Loucy (cell line): ENCODE results near the gene ELL2.
"Not testable (repeated sequence)": the region's sequence is repeated elsewhere in the genome, so short reads cannot be mapped to it uniquely, and the experiment has no call there.

ENCODE experiments used
- EZH2phosphoT487 ChIP-seq: fragments of 200-600 bp; IDR thresholded peaks from 2 replicates; pipeline ENCODE4 v1.6.1; 2018; ENCODE audit warnings: antibody characterized with exemption, mild to moderate bottlenecking, moderate library complexity, borderline replicate concordance
- TF ChIP-seq, protein P1 (sequence below): fragments of 200-600 bp; sonication (generic); conservative IDR thresholded peaks from 2 replicates; pipeline ENCODE4 v1.5.1; 2014; ENCODE audit warnings: mild to moderate bottlenecking, antibody characterized with exemption, low read length

DNA sequence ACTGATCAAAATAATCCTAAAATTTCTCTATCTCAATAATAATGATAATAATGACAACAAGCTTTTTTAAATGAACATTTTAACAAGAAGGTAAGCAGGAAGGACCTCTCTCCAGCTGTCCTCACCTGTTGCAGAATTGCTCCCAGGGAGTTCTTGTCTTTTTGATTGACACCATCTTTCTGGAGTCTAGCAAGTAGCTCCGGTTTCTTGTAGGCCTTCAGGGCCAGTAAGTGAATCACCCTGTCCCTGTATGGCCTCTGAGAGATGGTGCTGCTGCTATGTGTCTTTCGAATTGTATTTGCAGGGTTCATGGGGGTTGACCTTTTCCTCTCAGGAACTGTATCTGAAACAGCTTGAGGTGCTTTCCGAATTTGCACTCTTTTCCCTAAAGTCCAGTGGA is 55.3 kb downstream of the ELL2 start:
- TF ChIP-seq, protein P1, sequence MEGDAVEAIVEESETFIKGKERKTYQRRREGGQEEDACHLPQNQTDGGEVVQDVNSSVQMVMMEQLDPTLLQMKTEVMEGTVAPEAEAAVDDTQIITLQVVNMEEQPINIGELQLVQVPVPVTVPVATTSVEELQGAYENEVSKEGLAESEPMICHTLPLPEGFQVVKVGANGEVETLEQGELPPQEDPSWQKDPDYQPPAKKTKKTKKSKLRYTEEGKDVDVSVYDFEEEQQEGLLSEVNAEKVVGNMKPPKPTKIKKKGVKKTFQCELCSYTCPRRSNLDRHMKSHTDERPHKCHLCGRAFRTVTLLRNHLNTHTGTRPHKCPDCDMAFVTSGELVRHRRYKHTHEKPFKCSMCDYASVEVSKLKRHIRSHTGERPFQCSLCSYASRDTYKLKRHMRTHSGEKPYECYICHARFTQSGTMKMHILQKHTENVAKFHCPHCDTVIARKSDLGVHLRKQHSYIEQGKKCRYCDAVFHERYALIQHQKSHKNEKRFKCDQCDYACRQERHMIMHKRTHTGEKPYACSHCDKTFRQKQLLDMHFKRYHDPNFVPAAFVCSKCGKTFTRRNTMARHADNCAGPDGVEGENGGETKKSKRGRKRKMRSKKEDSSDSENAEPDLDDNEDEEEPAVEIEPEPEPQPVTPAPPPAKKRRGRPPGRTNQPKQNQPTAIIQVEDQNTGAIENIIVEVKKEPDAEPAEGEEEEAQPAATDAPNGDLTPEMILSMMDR = not testable (repeated sequence)
- not testable (repeated sequence) for TF ChIP-seq EZH2phosphoT487
